HG02763 (cell line): ENCODE measurements around the gene NLGN1.

Experiments used
- ATAC-seq: cut with Tn5 transposase; IDR thresholded peaks from one replicate; pipeline ENCODE4 v1.9.1; 2021; ENCODE audit warnings: mild to moderate bottlenecking, moderate library complexity; ENCODE audit not compliant: unreplicated experiment

The NLGN1 gene

DNA sequence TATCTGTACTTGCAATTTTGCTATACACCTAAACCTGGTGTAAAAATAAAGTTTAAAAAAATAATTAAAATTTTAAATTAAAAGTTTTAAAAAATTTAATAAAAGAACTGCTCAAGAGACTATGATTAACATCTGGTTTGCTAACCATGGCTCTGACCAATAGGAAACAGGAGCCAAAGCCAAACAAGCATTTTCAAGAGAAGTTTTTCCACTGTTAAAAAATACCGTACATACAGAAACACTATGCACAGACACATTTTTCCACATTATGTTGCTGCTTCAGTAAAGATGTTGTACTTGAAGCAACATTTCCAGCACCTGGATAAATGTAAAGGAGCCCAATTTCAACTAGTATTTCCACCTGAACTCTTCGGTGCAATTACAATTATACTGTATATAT lies 917.7 kb downstream of the NLGN1 start:
- ATAC-seq = no peak

DNA sequence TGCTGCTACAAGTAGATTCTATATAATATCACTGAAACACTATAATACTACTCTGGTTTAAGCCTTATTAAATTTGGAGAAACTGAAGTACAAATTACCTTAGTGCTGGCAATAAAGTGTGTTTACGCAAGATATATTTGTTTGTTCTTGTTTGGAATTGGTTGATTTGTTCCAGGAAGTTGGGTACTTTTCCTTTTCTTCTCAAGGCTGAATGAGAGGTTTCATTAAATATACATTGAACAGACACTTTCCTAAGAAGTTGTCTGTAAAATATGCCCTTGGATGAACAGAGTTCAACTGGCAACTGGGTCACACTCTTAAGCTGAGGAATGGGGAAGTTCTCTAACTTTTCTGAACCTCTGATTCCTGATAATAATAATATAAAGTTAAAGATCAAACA lies 919.5 kb downstream of the NLGN1 start:
- ATAC-seq = no peak

GRCh38 chr3:174318181-174318580 lies 920.6 kb downstream of the NLGN1 start:
- no peak for ATAC-seq

- ATAC-seq = no peak
Observed at GRCh38 chr3:174321548-174321947, 924.0 kb downstream of the NLGN1 start.

GRCh38 chr3:174322789-174323188 lies 925.2 kb downstream of the NLGN1 start:
- ATAC-seq = no peak

- ATAC-seq = no peak
Observed at GRCh38 chr3:174325171-174325570, 927.6 kb downstream of the NLGN1 start.

DNA sequence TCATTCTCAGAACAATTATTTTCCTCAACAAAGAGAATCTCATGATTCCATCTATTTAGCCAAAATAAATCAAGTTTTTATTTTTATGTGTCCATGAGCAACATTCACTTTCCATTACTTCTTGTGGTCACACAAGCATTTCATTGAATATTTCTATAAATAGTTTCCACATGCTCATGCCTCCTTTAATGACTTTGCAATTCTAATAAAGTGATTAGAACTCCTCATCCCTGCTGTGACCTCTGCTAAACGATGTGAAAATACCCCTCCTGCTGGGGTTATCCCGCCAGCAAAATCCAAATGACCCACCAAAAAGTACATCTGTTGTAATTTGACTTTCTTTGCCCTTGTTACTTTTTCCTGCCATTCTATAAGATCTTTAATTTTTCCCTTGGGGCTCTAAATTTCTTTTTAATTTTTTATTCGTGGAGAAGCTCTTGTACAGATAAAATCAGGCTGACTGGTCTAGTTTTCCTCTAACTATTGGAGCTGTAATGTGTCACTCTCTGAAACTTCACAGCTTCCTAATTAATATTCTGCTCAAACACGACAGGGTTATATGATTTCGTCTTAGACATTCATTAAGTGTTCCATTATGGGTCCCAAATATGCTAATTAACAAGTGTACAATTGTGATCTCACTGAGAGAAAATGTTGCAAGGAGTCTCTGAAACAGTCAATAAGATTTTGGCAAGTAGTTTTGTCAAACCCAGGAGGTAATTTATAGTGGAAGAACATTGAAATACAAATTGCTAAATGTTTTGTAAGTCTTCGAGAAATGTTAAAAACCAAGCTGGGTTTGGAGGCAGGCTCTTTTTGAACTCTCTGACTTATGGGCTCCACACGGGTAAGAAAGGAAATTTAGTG lies 928.5 kb downstream of the NLGN1 start:
- no peak for ATAC-seq

DNA sequence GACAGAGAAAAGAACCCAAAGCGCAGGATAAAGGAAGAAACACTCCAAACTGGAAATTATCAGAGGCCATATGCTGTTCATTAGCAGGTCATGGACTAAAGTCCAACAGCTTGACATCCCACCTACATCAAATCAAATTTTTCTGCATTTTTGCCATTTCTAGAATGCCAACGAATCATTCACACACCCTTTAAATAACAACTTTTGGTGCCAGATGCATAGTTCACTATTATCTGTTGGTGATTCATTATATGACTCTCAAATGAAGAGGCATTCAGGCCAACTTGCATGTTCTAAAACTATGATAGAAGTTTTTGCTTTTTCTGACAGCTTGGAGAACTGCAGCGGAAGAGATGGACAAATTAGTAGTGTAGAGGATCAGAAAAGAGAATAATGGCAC lies 931.8 kb downstream of the NLGN1 start:
- no peak for ATAC-seq

DNA sequence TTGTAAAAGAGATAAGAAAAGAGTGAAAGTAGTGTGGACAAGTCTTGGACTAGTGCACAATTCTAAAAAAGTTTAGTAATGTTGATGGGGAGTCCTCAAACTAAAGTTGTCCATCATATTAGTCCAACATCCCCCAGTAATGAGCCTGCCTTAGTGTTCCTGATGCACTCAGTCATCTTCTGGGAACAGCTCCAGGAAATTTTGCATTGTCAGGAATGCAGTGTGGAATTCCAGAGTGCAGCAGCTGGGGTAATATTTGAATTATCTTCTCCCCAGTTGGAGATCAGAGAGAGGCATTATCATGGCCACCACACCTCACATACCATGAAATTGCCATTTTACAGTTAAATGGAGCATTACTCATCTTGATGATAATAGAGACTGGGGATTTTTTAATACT lies 932.8 kb downstream of the NLGN1 start:
- no peak for ATAC-seq

- ATAC-seq = no peak
Observed at GRCh38 chr3:174331095-174331800, 933.7 kb downstream of the NLGN1 start.

DNA sequence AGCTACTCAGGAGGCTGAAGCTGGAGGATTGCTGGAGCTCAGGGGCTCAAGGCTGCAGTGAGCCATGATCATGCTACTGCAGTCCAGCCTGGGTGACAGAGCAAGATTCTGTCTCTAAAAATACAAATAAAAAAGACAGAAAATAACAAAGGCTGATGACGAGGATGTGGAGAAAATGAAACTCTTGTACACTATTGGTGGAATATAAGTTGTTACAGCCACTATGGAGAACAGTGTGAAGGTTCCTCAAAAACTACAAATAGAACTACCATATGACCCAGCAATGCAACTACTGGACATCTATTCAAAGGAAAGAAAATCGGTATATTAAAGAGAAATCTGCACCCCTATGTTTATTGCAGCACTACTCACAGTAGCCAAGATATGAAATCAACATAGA lies 934.8 kb downstream of the NLGN1 start:
- no peak for ATAC-seq

- no peak for ATAC-seq
Observed at GRCh38 chr3:174333640-174334039, 936.1 kb downstream of the NLGN1 start.

GRCh38 chr3:174334111-174334510 lies 936.6 kb downstream of the NLGN1 start:
- no peak for ATAC-seq

DNA sequence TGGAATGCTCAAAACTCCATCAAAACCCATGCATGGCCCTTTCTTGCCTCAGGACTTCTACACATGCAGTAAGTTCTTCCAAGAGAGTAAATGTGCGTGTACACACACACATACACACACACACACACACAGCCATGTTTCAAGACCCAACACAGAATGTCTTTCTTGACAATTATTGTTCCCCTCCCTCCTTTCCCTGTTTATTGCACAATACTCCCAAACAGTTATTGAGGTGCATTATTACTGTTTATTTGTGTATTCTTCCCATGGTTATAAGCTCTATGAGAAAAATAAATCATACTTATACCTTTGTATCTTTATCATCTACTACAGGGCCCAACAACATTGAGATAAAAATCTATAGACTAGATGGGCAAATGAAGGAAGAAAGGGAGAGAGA lies 937.8 kb downstream of the NLGN1 start:
- ATAC-seq = no peak

GRCh38 chr3:174335910-174336309 lies 938.4 kb downstream of the NLGN1 start:
- ATAC-seq = no peak
